GM18861 (cell line): ENCODE results near the gene CCNT2.
"Not testable (repeated sequence)": the region's sequence is repeated elsewhere in the genome, so short reads cannot be mapped to it uniquely, and the experiment has no call there.

Source experiments
- ATAC-seq: cut with Tn5 transposase; IDR thresholded peaks from one replicate; pipeline ENCODE4 v1.9.1; 2021; ENCODE audit not compliant: unreplicated experiment

The CCNT2 gene

GRCh38 chr2:134917888-134918525, 615 bp upstream of the CCNT2 start:
- ATAC-seq, result peak; percentile 65

DNA sequence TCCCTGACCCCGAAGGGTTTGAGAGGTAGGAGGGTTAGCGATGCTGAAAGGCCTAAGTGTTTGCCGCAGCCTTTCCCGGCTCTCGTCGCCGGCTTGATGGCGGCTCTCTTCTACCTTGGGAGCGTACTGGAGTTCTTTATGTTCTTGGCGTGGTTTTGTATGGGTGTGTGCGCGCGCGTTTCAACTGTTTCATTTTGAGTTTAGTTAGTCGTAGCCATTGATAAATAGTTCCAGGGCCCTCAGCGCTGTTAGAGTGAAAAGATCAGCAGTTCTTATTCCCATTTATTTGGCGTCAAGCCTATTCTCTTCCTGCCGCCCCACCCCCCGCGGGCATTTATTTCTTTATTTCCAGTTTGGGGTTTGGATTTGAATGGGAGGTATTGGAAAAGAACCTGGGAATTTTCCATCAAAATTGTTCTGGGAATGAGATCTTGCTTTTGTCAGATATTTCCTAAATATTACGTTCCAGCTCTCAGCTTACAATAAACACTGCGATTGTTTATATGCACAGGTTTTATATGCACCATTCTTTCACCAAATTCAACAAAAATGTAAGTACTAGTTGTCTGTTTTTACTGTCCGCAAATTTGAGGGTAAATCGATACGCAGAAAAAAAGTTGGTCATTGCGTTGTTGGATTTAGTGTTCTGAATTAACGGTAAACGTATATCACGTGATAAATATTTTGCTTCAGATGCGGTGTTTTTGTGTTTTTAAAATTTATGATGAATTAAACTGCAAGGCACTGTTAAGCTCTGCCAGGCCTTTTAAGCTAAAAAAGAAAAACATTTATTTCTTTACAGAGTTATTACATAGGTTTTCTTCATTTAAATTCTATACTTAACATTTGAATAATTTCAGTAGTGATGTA, 954 bp downstream of the CCNT2 start:
- no peak for ATAC-seq

GRCh38 chr2:134924912-134925311, 6.3 kb downstream of the CCNT2 start:
- no peak for ATAC-seq

- ATAC-seq, result no peak
Observed at GRCh38 chr2:134926231-134926931, 7.8 kb downstream of the CCNT2 start.

GRCh38 chr2:134927195-134927594, 8.6 kb downstream of the CCNT2 start:
- ATAC-seq, result no peak

DNA sequence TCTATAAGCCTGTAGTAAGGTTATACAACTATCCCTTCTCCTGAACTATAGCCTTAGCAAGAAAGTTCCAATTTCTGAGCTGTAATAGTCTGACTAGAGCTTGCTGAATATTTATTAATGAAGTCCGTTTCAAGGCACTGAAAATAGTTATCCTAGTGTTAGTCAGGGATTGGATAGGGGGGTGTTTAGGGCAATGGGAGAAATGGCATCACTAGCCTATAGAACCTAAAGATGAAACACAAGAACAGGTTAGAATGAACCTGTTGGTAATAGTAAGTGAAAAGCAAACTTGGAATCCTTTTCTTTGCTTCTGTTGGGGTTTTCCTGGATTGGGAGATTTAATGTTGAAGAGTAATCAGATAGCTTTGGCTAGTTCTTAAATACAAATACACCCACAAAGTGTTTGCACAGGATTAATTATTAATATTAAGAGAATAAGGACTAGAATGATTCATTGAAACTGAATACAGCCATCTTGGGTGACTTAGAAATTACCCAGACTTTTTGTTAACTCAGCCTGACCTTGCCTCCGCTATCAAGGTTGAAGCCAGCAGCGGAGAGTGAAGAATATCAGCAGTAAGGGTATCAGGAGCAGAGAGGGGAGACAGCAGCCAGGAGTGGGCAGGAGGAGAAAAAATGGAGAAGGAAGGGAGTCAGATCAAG, 14.4 kb downstream of the CCNT2 start:
- ATAC-seq, result no peak

- ATAC-seq, result no peak
Observed at GRCh38 chr2:134933732-134934131, 15.1 kb downstream of the CCNT2 start.

GRCh38 chr2:134934150-134934549, 15.5 kb downstream of the CCNT2 start:
- no peak for ATAC-seq

- no peak for ATAC-seq
Observed at GRCh38 chr2:134934641-134935040, 16.0 kb downstream of the CCNT2 start.

GRCh38 chr2:134936691-134937090, 18.1 kb downstream of the CCNT2 start:
- no peak for ATAC-seq

- ATAC-seq, result peak; percentile 71
Observed at GRCh38 chr2:134943540-134943939, 24.9 kb downstream of the CCNT2 start.

DNA sequence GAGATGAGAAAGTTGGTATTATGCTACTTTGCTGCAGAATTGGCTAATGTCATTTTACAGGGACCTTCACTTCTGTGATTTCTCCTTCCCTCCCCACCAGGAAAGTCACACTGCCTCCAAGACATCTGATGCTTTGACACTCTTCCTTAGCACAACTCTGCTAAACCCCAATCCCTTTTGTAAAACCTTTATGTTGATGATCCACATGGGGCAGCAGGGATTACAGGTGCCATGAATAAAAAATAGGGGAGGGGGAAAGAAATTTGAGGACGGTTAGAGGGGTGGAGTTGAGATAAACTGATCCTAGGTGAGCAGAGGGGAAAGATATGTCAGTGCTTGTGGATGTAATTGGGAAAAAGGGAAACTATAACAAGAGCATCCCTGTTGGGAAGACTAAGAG, 26.4 kb downstream of the CCNT2 start:
- ATAC-seq, result no peak

GRCh38 chr2:134946073-134946472, 27.5 kb downstream of the CCNT2 start:
- no peak for ATAC-seq

GRCh38 chr2:134949981-134950708, 31.5 kb downstream of the CCNT2 start:
- no peak for ATAC-seq

DNA sequence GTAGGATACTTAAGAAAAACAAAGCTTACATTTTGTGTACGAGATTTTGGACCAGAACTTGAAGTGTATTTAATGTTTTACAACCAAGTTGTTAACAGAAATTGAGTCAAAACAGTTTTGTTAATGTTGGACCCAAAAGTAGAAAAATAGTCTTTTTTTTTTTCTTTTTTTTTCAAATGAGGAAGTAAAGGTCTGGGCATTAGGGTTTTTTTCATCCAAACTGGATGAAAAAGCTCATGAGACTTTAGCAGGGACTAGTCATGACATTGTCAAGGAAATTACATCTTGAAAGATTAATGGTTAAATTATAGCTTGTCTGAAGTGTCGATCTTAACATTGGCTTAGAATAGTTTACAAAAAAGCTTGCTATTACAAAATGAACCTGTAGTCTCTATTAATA, 32.3 kb downstream of the CCNT2 start:
- no peak for ATAC-seq

DNA sequence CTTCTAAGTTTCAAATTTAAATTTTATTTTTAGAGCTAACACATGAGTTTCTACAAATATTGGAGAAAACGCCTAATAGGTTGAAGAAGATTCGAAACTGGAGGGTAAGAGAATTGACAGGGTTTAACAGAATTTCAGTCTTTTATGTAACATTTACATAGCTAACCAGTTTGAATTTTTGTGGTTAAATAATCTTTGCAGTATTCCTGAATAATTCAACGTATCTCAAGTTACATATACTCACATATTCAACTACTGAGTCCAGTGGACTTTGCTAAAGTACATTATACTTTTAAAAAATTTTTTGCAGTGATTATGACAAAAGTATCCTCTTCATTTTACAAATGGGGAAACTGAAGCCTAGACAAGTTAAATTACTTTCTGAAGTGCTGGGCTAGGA, 34.0 kb downstream of the CCNT2 start:
- no peak for ATAC-seq

- no peak for ATAC-seq
Observed at GRCh38 chr2:134954065-134954464, 35.4 kb downstream of the CCNT2 start.

GRCh38 chr2:134955744-134956143, 37.1 kb downstream of the CCNT2 start:
- no peak for ATAC-seq

DNA sequence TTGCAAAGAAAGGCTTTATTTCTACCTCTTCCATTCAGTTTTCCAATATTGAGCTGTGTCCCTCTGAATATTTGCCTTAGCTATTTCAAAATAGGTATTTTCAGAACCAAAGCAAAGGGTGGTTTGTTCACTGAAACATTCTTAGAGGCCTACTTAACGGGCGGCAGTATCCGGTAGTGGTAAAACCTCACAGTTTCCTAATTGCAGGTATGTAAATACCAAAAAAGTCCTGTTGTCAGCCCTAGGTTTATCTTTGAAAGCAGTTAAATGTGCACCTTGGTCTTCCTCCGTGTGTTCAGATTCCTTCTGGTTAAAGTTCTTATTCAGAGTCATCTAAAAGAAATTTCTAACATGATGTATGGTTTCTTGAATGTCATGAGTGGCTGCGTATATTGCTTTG, 38.9 kb downstream of the CCNT2 start:
- ATAC-seq, result no peak

GRCh38 chr2:134967166-134967565, 48.5 kb downstream of the CCNT2 start:
- ATAC-seq, result not testable (repeated sequence)
